ENCODE results near the gene ZNF75A.
"Not testable (repeated sequence)": the region's sequence is repeated elsewhere in the genome, so short reads cannot be mapped to it uniquely, and the experiment has no call there.

ZNF75A gene

GRCh38 chr16:3266873-3267537 lies 38.3 kb upstream of the ZNF75A start:
- TF ChIP-seq CTCF (IDR thresholded peaks at IDR 0.05; ENCODE audit: borderline replicate concordance, insufficient read depth, low read depth, low read length): peak; percentile 31; the same call in 1 of the 2 replicates
- H3K4me3 ChIP-seq (ENCODE audit: low read depth, low read length): no peak overlapping the region

- TF ChIP-seq CTCF (IDR thresholded peaks at IDR 0.05; ENCODE audit: borderline replicate concordance, insufficient read depth, low read depth, low read length): no peak
These were observed 37.0 kb upstream of the ZNF75A start for GRCh38 chr16:3268294-3268693.

GRCh38 chr16:3270718-3271117 lies 34.6 kb upstream of the ZNF75A start:
- H3K4me3 ChIP-seq (ENCODE audit: low read depth, low read length): not testable (repeated sequence)

More at GRCh38 chr16:3268294-3268693, 37.0 kb upstream of the ZNF75A start:
- H3K4me3 ChIP-seq (ENCODE audit: low read depth, low read length): no peak overlapping the region

GRCh38 chr16:3271281-3271680 lies 34.0 kb upstream of the ZNF75A start:
- H3K4me3 ChIP-seq (ENCODE audit: low read depth, low read length): not testable (repeated sequence)

GRCh38 chr16:3274490-3274889 lies 30.8 kb upstream of the ZNF75A start:
- no peak for TF ChIP-seq CTCF (IDR thresholded peaks at IDR 0.05; ENCODE audit: borderline replicate concordance, insufficient read depth, low read depth, low read length)
- H3K4me3 ChIP-seq (ENCODE audit: low read depth, low read length): no peak overlapping the region

GRCh38 chr16:3274947-3275346 lies 30.4 kb upstream of the ZNF75A start:
- TF ChIP-seq CTCF (IDR thresholded peaks at IDR 0.05; ENCODE audit: borderline replicate concordance, insufficient read depth, low read depth, low read length): no peak
- H3K4me3 ChIP-seq (ENCODE audit: low read depth, low read length): no peak overlapping the region

- no peak for TF ChIP-seq CTCF (IDR thresholded peaks at IDR 0.05; ENCODE audit: borderline replicate concordance, insufficient read depth, low read depth, low read length)
- H3K4me3 ChIP-seq (ENCODE audit: low read depth, low read length): no peak overlapping the region
These were observed 28.6 kb upstream of the ZNF75A start for GRCh38 chr16:3276679-3277078.

- H3K4me3 ChIP-seq (ENCODE audit: low read depth, low read length): no peak overlapping the region
- no peak for TF ChIP-seq CTCF (IDR thresholded peaks at IDR 0.05; ENCODE audit: borderline replicate concordance, insufficient read depth, low read depth, low read length)
These were observed 24.0 kb upstream of the ZNF75A start for GRCh38 chr16:3281222-3281820.
